Smooth muscle cell (in vitro differentiated cells): ENCODE results near the gene SOS1. TPM values are rescaled to one million over a fixed set of nuclear protein-coding genes. Genes with fewer than 3 reads are reported as not detected.

Experiments used
- DNase-seq: peaks from one replicate; lab custom pipeline; 2025; ENCODE audit not compliant: unreplicated experiment; lab: John Stamatoyannopoulos, UW
- H2AFZ ChIP-seq: fragments of 200-600 bp; sonication (generic); 2 replicates; pipeline ENCODE4 v1.6.0; 2016; ENCODE audit warnings: antibody characterized with exemption, low read depth, mild to moderate bottlenecking
- H3F3A ChIP-seq: fragments of 200-600 bp; sonication (generic); 2 replicates; pipeline ENCODE4 v1.6.0; 2017; ENCODE audit warnings: antibody characterized with exemption, low read depth
- H3K27ac ChIP-seq: fragments of 200-600 bp; sonication (generic); 2 replicates; pipeline ENCODE4 v1.5.1; 2016; ENCODE audit warnings: low read depth, mild to moderate bottlenecking
- H3K27me3 ChIP-seq: fragments of 200-600 bp; sonication (generic); 2 replicates; pipeline ENCODE4 v1.6.1; 2016; ENCODE audit warnings: low read depth, mild to moderate bottlenecking
- H3K36me3 ChIP-seq: fragments of 200-600 bp; sonication (generic); 2 replicates; pipeline ENCODE4 v1.5.1; 2016; ENCODE audit warnings: low read depth
- H3K4me1 ChIP-seq: fragments of 200-600 bp; sonication (generic); 2 replicates; pipeline ENCODE4 v1.5.1; 2016; ENCODE audit warnings: low read depth
- H3K4me2 ChIP-seq: fragments of 200-600 bp; sonication (generic); 2 replicates; pipeline ENCODE4 v1.6.0; 2016; ENCODE audit warnings: mild to moderate bottlenecking
- H3K4me3 ChIP-seq: fragments of 200-600 bp; sonication (generic); 2 replicates; pipeline ENCODE4 v1.5.1; 2016; ENCODE audit warnings: mild to moderate bottlenecking
- H3K79me2 ChIP-seq: fragments of 200-600 bp; sonication (generic); 2 replicates; pipeline ENCODE4 v1.6.0; 2016; ENCODE audit warnings: low read depth, mild to moderate bottlenecking
- H3K9ac ChIP-seq: fragments of 200-600 bp; sonication (generic); 2 replicates; pipeline ENCODE4 v1.6.0; 2016; ENCODE audit warnings: low read depth
- H3K9me3 ChIP-seq: fragments of 200-600 bp; sonication (generic); replicated peaks from 2 replicates; pipeline ENCODE4 v1.5.1; 2016; ENCODE audit warnings: low read depth
- H4K20me1 ChIP-seq: fragments of 200-600 bp; sonication (generic); 2 replicates; pipeline ENCODE4 v1.6.0; 2016; ENCODE audit warnings: low read depth
- WGBS: methylation state at CpG from one replicate; pipeline ENCODE4 v1.1.7; 2016; ENCODE audit warnings: low lambda C conversion rate; 5-methylcytosine and 5-hydroxymethylcytosine counted together
- polyA plus RNA-seq: library from polyadenylated mRNA; unstranded; fragments of >200 nt; fragmentation: Nextera tagmentation; extraction: Ambion mirVana; gene quantifications from 2 replicates; pipeline ENCODE4 v1.2.1, GENCODE V29; 2016
- total RNA-seq: library from RNA; depleted of rRNA; stranded (reverse); fragments of >200 nt; gene quantifications from 2 replicates; pipeline ENCODE4 v1.2.3, GENCODE V29; 2014
- TF ChIP-seq, protein P1 (sequence below): fragments of 200-600 bp; sonication (generic); IDR thresholded peaks from 2 replicates; pipeline ENCODE4 v1.5.1; 2017; ENCODE audit warnings: borderline replicate concordance, mild to moderate bottlenecking, antibody characterized with exemption; ENCODE audit not compliant: insufficient read depth, poor library complexity, severe bottlenecking

The SOS1 gene
- total and polyA plus RNA-seq, 2 experiments from 2014 or later = 8.4 to 34.0 TPM

DNA sequence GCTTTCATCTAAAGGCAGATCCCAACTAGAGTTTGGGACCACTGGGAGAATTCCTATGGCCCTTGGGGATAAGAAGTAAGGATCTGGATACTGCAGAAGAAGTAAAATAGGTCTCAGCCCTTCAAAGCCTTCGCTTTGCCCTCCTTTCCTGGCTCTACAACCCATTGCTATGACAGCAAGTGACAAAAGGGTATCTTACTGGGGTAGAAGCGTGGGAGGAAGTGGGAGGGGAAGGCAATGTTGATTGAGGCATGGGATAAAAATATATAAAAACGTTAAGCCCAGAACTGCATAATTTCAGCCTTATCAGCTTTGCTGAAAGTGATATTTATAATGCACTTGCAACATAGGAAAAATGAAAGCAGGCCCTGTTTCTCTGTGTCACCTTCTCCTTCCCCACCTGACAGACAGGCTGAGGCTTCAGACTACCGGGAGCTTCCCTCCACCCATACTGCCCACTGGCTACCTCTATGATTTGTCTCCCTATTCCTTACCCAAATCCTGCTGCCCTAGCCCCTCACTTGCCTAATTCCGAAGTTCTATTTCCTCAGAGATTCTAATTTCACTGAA lies 14.9 kb upstream of the SOS1 start:
- H3K9ac ChIP-seq = no peak overlapping the region
- no peaks in the 10 kb centered on the region for H3K27me3 ChIP-seq
- H2AFZ ChIP-seq = no peak overlapping the region
- no peak for DNase-seq
- no peaks in the 10 kb centered on the region for H3K79me2 ChIP-seq
- no peaks in the 10 kb centered on the region for H3F3A ChIP-seq
- no peaks in the 10 kb centered on the region for H3K36me3 ChIP-seq
- TF ChIP-seq, protein P1, sequence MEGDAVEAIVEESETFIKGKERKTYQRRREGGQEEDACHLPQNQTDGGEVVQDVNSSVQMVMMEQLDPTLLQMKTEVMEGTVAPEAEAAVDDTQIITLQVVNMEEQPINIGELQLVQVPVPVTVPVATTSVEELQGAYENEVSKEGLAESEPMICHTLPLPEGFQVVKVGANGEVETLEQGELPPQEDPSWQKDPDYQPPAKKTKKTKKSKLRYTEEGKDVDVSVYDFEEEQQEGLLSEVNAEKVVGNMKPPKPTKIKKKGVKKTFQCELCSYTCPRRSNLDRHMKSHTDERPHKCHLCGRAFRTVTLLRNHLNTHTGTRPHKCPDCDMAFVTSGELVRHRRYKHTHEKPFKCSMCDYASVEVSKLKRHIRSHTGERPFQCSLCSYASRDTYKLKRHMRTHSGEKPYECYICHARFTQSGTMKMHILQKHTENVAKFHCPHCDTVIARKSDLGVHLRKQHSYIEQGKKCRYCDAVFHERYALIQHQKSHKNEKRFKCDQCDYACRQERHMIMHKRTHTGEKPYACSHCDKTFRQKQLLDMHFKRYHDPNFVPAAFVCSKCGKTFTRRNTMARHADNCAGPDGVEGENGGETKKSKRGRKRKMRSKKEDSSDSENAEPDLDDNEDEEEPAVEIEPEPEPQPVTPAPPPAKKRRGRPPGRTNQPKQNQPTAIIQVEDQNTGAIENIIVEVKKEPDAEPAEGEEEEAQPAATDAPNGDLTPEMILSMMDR = no peak
- no peaks in the 10 kb centered on the region for H4K20me1 ChIP-seq
- no peak overlapping the region for H3K27ac ChIP-seq
- WGBS = 86% methylated on average over 5 of the region's 5 CpGs
- no peaks in the 10 kb centered on the region for H3K4me1 ChIP-seq
- H3K4me3 ChIP-seq = no peak overlapping the region
- H3K9me3 ChIP-seq = no peaks in the 10 kb centered on the region
- H3K4me2 ChIP-seq = no peak overlapping the region

DNA sequence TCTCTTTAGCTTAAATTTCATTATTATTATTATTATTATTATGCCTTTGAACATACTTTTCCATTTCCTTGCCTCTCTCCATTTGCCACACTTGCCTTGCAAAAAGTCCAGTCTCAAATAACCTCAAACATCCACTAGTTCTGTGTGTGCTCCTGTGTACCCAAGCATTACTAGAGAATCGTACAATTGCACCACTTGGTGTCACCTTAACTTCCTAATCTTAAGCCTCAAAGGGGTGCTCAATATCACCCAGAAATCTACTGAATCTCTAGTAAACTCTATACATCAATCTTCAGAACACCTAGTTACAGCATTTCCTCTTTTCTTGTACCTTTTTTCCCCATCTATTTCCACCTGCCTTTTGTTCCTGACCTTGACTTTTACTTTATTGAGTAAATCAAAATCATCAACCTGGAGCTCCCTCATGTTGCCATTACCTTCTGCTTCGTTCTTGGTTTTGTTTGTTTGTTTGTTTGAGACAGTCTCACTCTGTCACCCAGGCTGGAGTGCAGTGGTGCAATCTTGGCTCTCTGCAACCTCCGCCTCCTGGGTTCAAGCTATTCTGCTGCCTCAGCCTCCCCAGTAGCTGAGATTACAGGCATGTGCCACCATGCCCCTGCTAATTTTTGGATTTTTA lies 12.5 kb upstream of the SOS1 start:
- no peak overlapping the region for H3K9ac ChIP-seq
- 85% methylated on average over 3 of the region's 3 CpGs for WGBS
- H3K4me1 ChIP-seq = no peaks in the 10 kb centered on the region
- H3K4me2 ChIP-seq = no peak overlapping the region
- no peak overlapping the region for H2AFZ ChIP-seq
- TF ChIP-seq, protein P1 = no peak
- H3K27ac ChIP-seq = no peak overlapping the region
- no peak for DNase-seq
- no peaks in the 10 kb centered on the region for H3K36me3 ChIP-seq
- no peaks in the 10 kb centered on the region for H3K27me3 ChIP-seq
- no peak overlapping the region for H3K4me3 ChIP-seq
- H4K20me1 ChIP-seq = no peaks in the 10 kb centered on the region
- H3F3A ChIP-seq = no peaks in the 10 kb centered on the region
- H3K79me2 ChIP-seq = no peaks in the 10 kb centered on the region
- no peaks in the 10 kb centered on the region for H3K9me3 ChIP-seq

DNA sequence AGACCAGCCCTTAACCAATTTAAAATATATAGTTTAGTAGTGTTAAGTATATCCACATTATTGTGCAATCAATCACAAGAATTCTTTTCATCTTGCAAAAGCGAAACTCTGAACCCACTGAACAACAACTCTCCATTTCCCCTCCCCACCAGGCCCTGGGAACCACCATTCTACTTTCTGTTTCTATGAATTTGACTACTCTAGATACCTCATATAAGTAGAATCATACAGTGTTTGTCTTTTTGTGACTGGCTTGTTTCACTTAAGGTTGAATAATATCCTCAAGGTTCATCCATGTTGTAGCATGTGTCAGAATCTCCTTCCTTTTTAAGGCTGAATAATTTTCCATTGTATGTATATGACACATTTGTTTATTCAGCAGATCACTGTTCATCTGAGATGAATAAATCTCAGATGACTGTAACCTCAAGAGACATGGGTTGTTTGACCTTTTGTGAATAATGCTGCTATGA lies 8.1 kb upstream of the SOS1 start:
- WGBS = 86% methylated on average over 1 of the region's 1 CpG

More for the DNA sequence above, 8.1 kb upstream of the SOS1 start:
- Histone ChIP-seq H3K27ac (no peak overlapping the region), H3K36me3 (no peaks in the 10 kb centered on the region), H4K20me1 (no peaks in the 10 kb centered on the region), H3K4me3 (no peak overlapping the region), H3K4me2 (no peak overlapping the region), H3K79me2 (no peaks in the 10 kb centered on the region), H3F3A (no peaks in the 10 kb centered on the region), H3K4me1 (peaks cover 5% of the 10 kb centered on the region), H2AFZ (no peak overlapping the region), H3K9me3 (no peaks in the 10 kb centered on the region), H3K27me3 (no peaks in the 10 kb centered on the region), H3K9ac (no peak overlapping the region)
- no peak for DNase-seq
- TF ChIP-seq, protein P1 = no peak
